ENCODE results near the gene AGAP1.

The AGAP1 gene

GRCh38 chr2:235812185-235812665 is 318.4 kb downstream of the AGAP1 start:
- no peak for DNase-seq (ENCODE audit: low spot score)

GRCh38 chr2:235813398-235813797 is 319.6 kb downstream of the AGAP1 start:
- no peak for DNase-seq (ENCODE audit: low spot score)

GRCh38 chr2:235820571-235820970 is 326.7 kb downstream of the AGAP1 start:
- DNase-seq (ENCODE audit: low spot score) = no peak

- no peak for DNase-seq (ENCODE audit: low spot score)
Observed at GRCh38 chr2:235824331-235824730, 330.5 kb downstream of the AGAP1 start.

GRCh38 chr2:235825946-235826345 is 332.1 kb downstream of the AGAP1 start:
- DNase-seq (ENCODE audit: low spot score) = no peak

GRCh38 chr2:235826826-235827225 is 333.0 kb downstream of the AGAP1 start:
- DNase-seq (ENCODE audit: low spot score) = no peak

GRCh38 chr2:235827585-235827992 is 333.7 kb downstream of the AGAP1 start:
- no peak for DNase-seq (ENCODE audit: low spot score)

- no peak for DNase-seq (ENCODE audit: low spot score)
Observed at GRCh38 chr2:235829726-235830125, 335.9 kb downstream of the AGAP1 start.

- no peak for DNase-seq (ENCODE audit: low spot score)
Observed at GRCh38 chr2:235831755-235832154, 337.9 kb downstream of the AGAP1 start.

GRCh38 chr2:235832941-235833340 is 339.1 kb downstream of the AGAP1 start:
- DNase-seq (ENCODE audit: low spot score) = no peak

- DNase-seq (ENCODE audit: low spot score) = no peak
Observed at GRCh38 chr2:235833971-235834620, 340.3 kb downstream of the AGAP1 start.

- DNase-seq (ENCODE audit: low spot score) = no peak
Observed at GRCh38 chr2:235834781-235835180, 340.9 kb downstream of the AGAP1 start.

- no peak for DNase-seq (ENCODE audit: low spot score)
Observed at GRCh38 chr2:235835810-235836209, 342.0 kb downstream of the AGAP1 start.

- no peak for DNase-seq (ENCODE audit: low spot score)
Observed at GRCh38 chr2:235836491-235836911, 342.7 kb downstream of the AGAP1 start.

- DNase-seq (ENCODE audit: low spot score) = no peak
Observed at GRCh38 chr2:235839226-235839625, 345.4 kb downstream of the AGAP1 start.

- no peak for DNase-seq (ENCODE audit: low spot score)
Observed at GRCh38 chr2:235839974-235840373, 346.1 kb downstream of the AGAP1 start.

GRCh38 chr2:235841863-235842262 is 348.0 kb downstream of the AGAP1 start:
- DNase-seq (ENCODE audit: low spot score) = no peak

- DNase-seq (ENCODE audit: low spot score) = no peak
Observed at GRCh38 chr2:235842941-235843340, 349.1 kb downstream of the AGAP1 start.

GRCh38 chr2:235843591-235844395 is 349.9 kb downstream of the AGAP1 start:
- DNase-seq (ENCODE audit: low spot score) = no peak

- DNase-seq (ENCODE audit: low spot score) = no peak
Observed at GRCh38 chr2:235844561-235844960, 350.7 kb downstream of the AGAP1 start.

GRCh38 chr2:235845245-235845644 is 351.4 kb downstream of the AGAP1 start:
- DNase-seq (ENCODE audit: low spot score) = no peak

- no peak for DNase-seq (ENCODE audit: low spot score)
Observed at GRCh38 chr2:235847576-235847975, 353.7 kb downstream of the AGAP1 start.

GRCh38 chr2:235848055-235848454 is 354.2 kb downstream of the AGAP1 start:
- no peak for DNase-seq (ENCODE audit: low spot score)

Measured in CD4-positive, alpha-beta T cell treated with Interleukin-6 at 100 ng/mL for 8 hours (primary cell).